B cell (primary cell): ENCODE results near the gene KRT74.

ENCODE experiments used
- CTCF ChIP-seq: fragments of 200-600 bp; IDR thresholded peaks from one replicate; pipeline ENCODE4 v1.8.0; 2022; ENCODE audit warnings: antibody characterized with exemption, mild to moderate bottlenecking
- EZH2 ChIP-seq: IDR thresholded peaks from 2 replicates; pipeline ENCODE4 v1.6.1; 2012; ENCODE audit warnings: borderline replicate concordance, low read depth, mild to moderate bottlenecking, moderate library complexity, low read length; ENCODE audit not compliant: insufficient read depth, poor library complexity, severe bottlenecking

- TF ChIP-seq EZH2: no peak
- TF ChIP-seq CTCF: no peak
Measured at GRCh38 chr12:52542157-52542556, 31.5 kb downstream of the KRT74 start.
